ENCODE data around the gene CARMIL1. TPM values are rescaled to one million over a fixed set of nuclear protein-coding genes. Genes with fewer than 3 reads are reported as not detected.

CARMIL1 gene
- total RNA-seq, 1 experiment from 2014 or later, result 25.9 TPM

DNA sequence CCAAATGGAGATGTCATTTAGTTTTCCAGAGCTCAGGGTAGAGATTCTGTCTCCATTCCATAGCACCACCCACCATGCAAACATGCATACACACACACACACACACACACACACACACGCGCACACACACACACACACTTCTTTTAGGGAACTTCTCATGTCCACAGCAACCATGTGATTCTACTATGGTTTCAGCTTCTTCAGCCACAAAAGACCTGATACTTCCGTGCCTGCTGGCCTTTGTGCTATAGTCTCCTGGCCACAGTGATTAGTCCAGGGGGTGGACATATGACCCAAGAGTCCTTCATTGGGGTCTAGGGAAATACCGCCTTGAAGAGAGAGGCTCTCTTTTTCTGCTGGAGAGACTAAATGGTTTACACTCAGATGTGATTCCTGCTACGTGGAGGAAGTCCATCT is 53.5 kb downstream of the CARMIL1 start:
- Mint-ChIP-seq H3K27me3 (ENCODE audit: insufficient read depth, unreplicated experiment) (no peaks in the 10 kb centered on the region), H3K4me1 (ENCODE audit: low read depth, unreplicated experiment) (peaks cover 38% of the 10 kb centered on the region), H3K27ac (ENCODE audit: unreplicated experiment) (no peak overlapping the region), H3K9me3 (ENCODE audit: unreplicated experiment) (no peaks in the 10 kb centered on the region), H3K4me3 (ENCODE audit: unreplicated experiment) (no peak overlapping the region), H3K36me3 (ENCODE audit: insufficient read depth, unreplicated experiment) (no peaks in the 10 kb centered on the region)
- Histone ChIP-seq H3K27me3 (replicated peaks; ENCODE audit: control insufficient read depth, insufficient read depth, low read length) (no peaks in the 10 kb centered on the region), H3K4me1 (peaks cover 31% of the 10 kb centered on the region), H3K36me3 (ENCODE audit: control insufficient read depth, insufficient read depth, low read length) (no peaks in the 10 kb centered on the region), H3K9me3 (no peaks in the 10 kb centered on the region), H3K4me3 (ENCODE audit: low read depth, low read length) (no peak overlapping the region)
- TF ChIP-seq, protein P1, sequence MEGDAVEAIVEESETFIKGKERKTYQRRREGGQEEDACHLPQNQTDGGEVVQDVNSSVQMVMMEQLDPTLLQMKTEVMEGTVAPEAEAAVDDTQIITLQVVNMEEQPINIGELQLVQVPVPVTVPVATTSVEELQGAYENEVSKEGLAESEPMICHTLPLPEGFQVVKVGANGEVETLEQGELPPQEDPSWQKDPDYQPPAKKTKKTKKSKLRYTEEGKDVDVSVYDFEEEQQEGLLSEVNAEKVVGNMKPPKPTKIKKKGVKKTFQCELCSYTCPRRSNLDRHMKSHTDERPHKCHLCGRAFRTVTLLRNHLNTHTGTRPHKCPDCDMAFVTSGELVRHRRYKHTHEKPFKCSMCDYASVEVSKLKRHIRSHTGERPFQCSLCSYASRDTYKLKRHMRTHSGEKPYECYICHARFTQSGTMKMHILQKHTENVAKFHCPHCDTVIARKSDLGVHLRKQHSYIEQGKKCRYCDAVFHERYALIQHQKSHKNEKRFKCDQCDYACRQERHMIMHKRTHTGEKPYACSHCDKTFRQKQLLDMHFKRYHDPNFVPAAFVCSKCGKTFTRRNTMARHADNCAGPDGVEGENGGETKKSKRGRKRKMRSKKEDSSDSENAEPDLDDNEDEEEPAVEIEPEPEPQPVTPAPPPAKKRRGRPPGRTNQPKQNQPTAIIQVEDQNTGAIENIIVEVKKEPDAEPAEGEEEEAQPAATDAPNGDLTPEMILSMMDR (IDR thresholded peaks at IDR 0.05; ENCODE audit: insufficient read depth in 1 of 2, low read depth in 1 of 2, low read length in 1 of 2, severe bottlenecking in 1 of 2, unreplicated experiment in 1 of 2), result no peak
- BruUV-seq (replicated peaks), result no TSS peak
- no peak for DNase-seq
- ChIA-PET POLR2A (no interaction called here), CTCF (interaction anchor here (0.5 kb wide), 1 partner anchor 42 kb away, joined by 3 read pairs; no protein-coding TSS in a partner anchor)
- intact Hi-C loops (cut with micrococcal nuclease; ENCODE audit: unreplicated experiment), result no loop called here

DNA sequence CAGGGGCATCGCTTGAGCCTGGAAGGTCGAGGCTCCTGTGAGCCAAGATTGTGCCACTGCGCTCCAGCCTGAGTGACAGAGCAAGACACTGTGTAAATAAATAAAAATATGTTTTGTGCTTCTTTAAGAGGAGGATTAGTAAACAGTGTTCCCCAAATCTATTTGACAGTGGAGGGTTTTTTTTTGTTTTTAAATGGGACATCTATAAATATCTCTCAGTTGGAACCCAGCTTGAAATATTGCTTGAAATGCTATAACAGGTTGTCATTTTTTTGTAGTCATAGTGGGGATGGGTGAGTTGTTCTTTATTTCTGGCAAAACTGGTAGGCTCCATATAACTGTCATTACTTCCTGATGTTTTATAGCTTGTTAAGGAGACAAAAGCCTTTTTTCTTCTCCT is 54.3 kb downstream of the CARMIL1 start:
- H3K9me3 Mint-ChIP-seq (ENCODE audit: unreplicated experiment), result no peaks in the 10 kb centered on the region
- Histone ChIP-seq H3K9me3 (no peaks in the 10 kb centered on the region), H3K4me1 (peaks cover 32% of the 10 kb centered on the region), H3K27me3 (replicated peaks; ENCODE audit: control insufficient read depth, insufficient read depth, low read length) (no peaks in the 10 kb centered on the region), H3K36me3 (ENCODE audit: control insufficient read depth, insufficient read depth, low read length) (no peaks in the 10 kb centered on the region), H3K4me3 (ENCODE audit: low read depth, low read length) (no peak overlapping the region)
- H3K4me3 Mint-ChIP-seq (ENCODE audit: unreplicated experiment), result no peak overlapping the region
- H3K4me1 Mint-ChIP-seq (ENCODE audit: low read depth, unreplicated experiment), result peaks cover 38% of the 10 kb centered on the region
- no peak for DNase-seq
- H3K36me3 Mint-ChIP-seq (ENCODE audit: insufficient read depth, unreplicated experiment), result no peaks in the 10 kb centered on the region
- intact Hi-C loops (cut with micrococcal nuclease; ENCODE audit: unreplicated experiment), result no loop called here
- TF ChIP-seq, protein P1 (IDR thresholded peaks at IDR 0.05; ENCODE audit: insufficient read depth in 1 of 2, low read depth in 1 of 2, low read length in 1 of 2, severe bottlenecking in 1 of 2, unreplicated experiment in 1 of 2), result no peak
- H3K27me3 Mint-ChIP-seq (ENCODE audit: insufficient read depth, unreplicated experiment), result no peaks in the 10 kb centered on the region
- CTCF ChIA-PET, result no interaction called here
- POLR2A ChIA-PET, result no interaction called here
- no TSS peak for BruUV-seq (replicated peaks)
- H3K27ac Mint-ChIP-seq (ENCODE audit: unreplicated experiment), result no peak overlapping the region

DNA sequence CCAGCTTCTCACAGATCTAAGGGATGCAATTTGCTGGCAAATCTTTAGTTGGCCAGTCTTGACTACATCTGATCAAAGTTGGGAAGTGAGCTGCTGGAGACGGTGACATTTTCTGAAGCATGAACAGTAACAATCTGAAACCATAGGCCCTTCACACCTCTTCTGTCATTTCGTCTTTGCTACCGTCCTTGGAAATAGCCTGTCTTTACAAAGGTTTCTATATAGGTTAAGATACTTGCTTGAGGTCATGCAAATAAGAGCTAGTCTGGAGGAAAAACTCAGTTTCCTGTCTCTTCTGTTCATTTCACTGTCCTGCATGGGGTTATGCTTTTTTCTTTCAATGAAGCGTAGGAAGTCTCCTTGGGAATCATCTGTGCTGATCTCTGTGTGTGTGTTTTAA is 55.6 kb downstream of the CARMIL1 start:
- ChIA-PET CTCF (no interaction called here), POLR2A (interaction anchor here (0.7 kb wide), 1 partner anchor 8 kb away, joined by 3 read pairs; no protein-coding TSS in a partner anchor)
- Histone ChIP-seq H3K4me3 (ENCODE audit: low read depth, low read length) (no peak overlapping the region), H3K4me1 (peaks cover 22% of the 10 kb centered on the region), H3K27me3 (replicated peaks; ENCODE audit: control insufficient read depth, insufficient read depth, low read length) (no peaks in the 10 kb centered on the region), H3K9me3 (no peaks in the 10 kb centered on the region), H3K36me3 (ENCODE audit: control insufficient read depth, insufficient read depth, low read length) (no peaks in the 10 kb centered on the region)
- H3K27me3 Mint-ChIP-seq (ENCODE audit: insufficient read depth, unreplicated experiment), result no peaks in the 10 kb centered on the region
- no TSS peak for BruUV-seq (replicated peaks)
- H3K27ac Mint-ChIP-seq (ENCODE audit: unreplicated experiment), result no peak overlapping the region
- H3K9me3 Mint-ChIP-seq (ENCODE audit: unreplicated experiment), result no peaks in the 10 kb centered on the region
- H3K36me3 Mint-ChIP-seq (ENCODE audit: insufficient read depth, unreplicated experiment), result no peaks in the 10 kb centered on the region
- intact Hi-C loops (cut with micrococcal nuclease; ENCODE audit: unreplicated experiment), result no loop called here
- TF ChIP-seq, protein P1 (IDR thresholded peaks at IDR 0.05; ENCODE audit: insufficient read depth in 1 of 2, low read depth in 1 of 2, low read length in 1 of 2, severe bottlenecking in 1 of 2, unreplicated experiment in 1 of 2), result no peak
- DNase-seq, result no peak
- H3K4me3 Mint-ChIP-seq (ENCODE audit: unreplicated experiment), result no peak overlapping the region
- peaks cover 41% of the 10 kb centered on the region for H3K4me1 Mint-ChIP-seq (ENCODE audit: low read depth, unreplicated experiment)

Measured in Caco-2 (cell line).